GM21367 (cell line): ENCODE measurements around the gene ACTRT2.

Source experiments
- ATAC-seq: cut with Tn5 transposase; IDR thresholded peaks from one replicate; pipeline ENCODE4 v1.9.1; 2021; ENCODE audit not compliant: unreplicated experiment

Gene ACTRT2

GRCh38 chr1:3001471-3002348 is 19.6 kb upstream of the ACTRT2 start:
- ATAC-seq, result no peak

DNA sequence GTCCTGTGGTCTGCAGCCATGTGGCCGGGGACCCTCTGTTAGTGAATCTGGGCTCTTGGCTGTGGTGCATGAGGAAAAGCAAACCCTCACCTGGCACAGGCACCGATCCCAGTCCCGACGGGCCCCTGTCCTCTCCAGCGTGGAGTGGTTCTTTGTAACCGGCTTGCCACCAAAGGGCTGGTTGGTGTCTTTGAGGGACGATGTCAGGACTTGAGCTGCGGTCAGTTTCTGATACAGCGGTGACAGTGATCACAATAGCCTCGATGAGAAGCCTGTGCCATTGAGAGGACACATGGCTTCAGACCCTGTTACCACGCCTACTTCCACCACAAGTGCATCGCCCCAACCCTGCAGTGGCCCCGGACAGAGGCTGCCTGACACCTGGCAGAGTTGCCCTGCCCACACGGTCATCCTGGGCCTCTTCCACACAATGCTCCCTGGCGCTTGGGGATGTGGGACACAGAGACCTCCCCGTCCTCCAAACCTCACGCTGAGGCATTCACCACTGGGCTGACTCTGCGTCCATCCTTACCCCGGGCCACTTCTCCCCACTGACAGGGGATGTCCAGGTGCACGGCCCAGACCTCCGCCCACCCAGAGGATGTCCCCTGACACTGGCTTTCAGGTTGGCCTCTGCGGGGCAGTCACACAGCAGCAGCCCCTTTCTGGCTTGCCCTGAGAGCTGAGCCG is 18.8 kb upstream of the ACTRT2 start:
- ATAC-seq, result no peak

DNA sequence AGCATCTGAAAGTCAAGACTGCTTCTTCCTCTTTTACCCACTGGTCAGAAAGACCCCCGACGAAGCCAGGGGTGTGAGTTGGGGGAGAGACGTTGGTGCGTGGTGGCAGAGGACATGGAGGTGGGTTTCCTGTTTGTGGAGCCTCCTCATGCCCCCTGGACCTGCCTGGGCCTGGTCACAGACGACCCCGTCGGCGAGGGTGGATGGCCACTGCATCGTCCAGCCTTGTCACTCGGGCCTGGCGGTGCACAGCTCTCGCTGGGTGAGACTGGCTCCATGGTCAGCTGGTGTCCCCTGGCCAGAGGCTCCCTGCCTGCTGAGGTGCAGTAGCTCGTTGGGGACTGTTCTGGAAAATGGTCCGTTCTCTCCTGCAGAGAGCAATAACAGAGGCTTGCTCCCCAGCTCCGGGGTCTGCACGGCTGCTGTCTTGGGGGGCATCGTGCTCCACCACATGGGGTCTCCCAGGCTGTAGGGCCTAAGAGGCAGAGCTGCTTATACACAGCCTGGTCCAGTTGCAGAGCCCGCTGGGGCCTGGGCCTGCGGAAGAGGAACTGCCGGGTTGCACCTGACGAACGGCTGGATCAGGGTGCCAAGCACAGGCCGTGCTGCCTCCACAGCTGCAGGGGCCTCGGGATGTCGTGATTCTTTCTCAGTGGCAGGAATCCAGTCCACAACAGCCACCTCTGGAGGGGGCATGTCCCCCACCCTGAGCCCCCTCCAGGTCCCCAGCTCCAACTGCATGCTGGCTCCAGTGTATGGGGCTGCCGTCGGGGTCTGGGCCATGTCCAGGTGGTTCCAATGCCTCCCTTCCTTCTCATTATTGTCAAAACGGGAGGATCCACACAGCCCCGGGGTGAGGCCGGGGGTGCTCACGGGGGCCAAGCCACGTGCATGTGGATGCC is 18.0 kb upstream of the ACTRT2 start:
- ATAC-seq, result no peak

GRCh38 chr1:3003941-3004270 is 17.4 kb upstream of the ACTRT2 start:
- no peak for ATAC-seq

DNA sequence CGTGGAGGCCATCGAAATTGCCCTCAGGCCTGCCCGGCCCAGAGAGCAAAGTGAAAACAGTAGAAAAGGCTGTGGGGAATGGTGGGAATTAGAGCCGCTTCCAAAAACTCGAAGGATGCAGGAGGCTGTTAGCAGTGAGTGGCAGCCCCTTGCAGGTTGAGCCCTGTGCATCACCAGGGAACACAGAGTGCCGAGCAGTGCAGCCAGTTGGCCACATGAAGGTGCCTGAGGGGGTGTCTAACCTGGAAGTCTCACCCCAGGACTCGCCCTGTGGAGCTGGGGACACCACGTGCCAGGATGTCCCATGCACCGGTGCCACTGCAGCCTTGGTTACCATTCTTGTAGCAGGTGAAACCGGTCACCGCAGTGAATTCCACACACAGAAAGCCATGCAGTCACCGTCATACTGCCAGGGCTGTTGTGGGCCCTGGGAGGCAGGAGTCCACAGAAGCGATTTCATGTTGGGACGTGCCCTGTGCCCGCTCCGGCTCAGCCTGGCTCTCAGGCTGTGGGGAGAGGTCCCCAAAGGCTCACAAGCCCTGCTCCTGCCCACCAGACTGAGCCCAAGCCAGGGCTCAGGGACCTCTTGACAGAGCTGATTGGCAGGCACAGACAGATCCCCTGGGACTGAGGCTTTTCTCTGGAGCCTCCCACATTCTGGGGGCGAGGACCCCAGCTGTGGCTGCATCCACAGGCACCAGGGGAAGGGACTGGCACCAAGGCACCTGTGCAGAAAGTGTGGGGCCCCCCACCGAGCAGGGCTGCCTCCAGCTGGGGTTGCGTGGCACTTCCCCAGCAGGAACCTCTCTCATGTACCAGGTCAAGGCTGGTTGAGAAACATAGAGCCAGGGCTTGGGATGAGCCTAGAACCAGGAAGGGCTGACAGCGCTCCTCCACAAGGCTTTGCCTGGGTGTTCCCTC is 16.7 kb upstream of the ACTRT2 start:
- ATAC-seq, result no peak

- ATAC-seq, result no peak
These were observed 15.5 kb upstream of the ACTRT2 start for GRCh38 chr1:3005771-3006170.

DNA sequence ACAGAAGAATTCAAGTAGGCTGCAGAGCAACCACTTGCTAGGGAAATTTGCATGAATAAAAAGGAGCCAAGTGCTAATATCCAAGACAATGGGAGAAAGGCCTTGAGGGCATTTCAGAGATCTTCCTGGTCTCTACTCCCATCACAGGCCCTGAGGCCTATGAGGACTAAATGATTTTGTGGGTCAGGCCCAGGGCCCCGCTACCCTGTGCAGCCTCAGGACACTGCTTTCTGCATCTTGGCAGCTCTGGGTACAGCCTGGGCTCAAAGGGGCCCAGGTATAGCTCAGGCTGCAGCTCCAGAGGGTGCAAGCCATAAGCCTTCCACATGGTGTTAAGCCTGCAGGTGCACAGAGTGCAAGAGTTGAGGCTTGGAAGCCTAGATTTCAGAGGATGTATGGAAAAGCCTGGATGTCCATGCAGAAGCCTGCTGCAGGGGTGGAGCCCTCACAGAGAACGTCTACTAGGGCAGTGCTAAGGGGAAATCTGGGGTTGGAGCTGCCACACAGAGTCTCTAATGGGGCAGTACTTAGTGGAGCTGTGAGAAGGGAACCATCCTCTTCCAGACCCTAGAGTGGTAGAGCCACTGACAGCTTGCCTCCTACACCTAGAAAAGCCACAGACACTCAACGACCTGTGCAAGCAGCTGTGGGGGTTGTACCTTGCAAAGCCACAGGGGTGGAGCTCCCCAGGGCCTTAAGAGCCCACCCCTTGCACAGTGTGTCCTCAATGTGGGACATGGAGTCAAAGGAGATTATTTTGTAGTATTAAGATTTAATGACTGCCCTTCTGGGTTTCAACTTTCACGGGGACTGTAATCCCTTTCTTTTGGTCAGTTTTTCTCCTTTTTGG is 13.7 kb upstream of the ACTRT2 start:
- ATAC-seq, result no peak

DNA sequence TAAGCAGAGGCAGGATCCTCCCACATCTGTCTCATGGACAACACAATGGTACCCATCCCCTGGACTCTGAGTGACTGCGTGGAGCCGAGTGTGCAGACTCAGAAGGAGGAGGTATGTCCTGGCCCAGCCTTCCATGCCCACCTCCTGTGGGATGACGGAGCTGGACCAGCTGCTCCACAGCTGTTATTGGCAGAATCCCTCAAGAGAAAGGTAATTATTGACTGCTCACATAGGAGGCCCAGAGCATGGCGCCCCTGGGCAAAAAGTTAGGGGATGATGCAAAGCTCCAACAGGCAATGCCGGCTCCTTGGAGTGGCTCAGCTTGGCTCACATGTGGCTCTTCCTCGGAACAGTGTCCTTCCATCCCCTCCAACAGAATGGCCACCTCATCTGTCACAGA is 12.2 kb upstream of the ACTRT2 start:
- no peak for ATAC-seq

DNA sequence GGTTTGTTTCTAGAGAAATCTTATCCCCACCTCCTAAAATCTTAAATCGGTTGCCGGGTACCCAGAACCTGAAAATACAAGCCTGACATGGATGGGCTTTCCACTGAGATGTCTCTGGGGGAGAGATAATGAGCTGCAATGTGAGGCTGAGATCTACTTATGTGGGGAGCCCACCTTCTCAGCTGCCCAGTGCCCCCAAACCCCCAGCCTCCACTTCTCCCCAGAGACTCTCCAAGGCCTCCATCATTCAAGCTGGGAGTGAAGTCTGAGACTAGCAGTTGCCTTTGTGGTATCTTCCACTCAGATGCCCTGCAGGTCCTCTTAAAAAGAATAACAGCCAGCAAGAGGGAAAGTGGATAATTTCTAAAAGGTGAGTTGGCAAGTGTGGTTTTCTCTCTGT is 11.7 kb upstream of the ACTRT2 start:
- ATAC-seq, result no peak

GRCh38 chr1:3011127-3011526 is 10.1 kb upstream of the ACTRT2 start:
- ATAC-seq, result no peak

DNA sequence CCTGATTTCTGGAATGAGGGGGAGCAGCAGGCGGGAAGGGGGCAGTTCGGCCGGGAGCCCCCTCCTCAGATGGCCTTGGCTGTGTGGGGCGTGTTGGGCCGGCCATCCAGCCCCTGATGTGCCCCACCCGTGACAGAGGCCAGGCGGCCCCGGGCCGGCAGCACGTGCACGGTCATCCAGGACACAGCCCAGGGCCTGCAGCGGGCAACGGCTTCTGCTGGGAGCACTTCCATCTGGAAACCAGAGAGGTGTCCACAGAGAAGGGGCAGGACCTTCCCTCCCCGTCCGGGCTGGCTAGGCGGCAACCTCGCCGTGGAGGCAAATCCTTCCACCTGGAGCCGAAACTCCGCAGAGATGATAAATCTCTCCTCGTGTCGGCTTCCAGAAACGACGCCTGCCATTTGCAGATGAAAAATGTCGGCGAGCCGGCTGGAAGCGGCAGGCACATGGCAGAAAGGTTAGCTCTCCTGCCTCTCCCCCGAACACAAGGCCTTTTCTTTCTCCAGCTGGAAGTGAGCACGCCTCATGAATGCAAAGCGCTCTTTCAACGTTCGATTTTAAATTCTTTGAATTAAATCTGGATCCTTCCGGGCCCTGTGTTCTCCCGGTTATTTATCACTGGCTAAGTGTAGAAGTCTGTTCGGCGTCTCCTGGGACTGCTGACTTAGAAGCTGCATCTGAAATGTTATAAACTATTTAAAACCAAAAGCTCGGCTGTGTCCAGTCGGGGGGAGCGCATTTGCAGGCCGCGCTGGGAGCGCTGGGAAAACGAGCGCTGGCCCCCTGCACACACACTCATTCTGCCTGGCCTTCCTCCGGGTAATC is 9.4 kb upstream of the ACTRT2 start:
- no peak for ATAC-seq

- ATAC-seq, result no peak
These were observed 8.6 kb upstream of the ACTRT2 start for GRCh38 chr1:3012456-3013291.

DNA sequence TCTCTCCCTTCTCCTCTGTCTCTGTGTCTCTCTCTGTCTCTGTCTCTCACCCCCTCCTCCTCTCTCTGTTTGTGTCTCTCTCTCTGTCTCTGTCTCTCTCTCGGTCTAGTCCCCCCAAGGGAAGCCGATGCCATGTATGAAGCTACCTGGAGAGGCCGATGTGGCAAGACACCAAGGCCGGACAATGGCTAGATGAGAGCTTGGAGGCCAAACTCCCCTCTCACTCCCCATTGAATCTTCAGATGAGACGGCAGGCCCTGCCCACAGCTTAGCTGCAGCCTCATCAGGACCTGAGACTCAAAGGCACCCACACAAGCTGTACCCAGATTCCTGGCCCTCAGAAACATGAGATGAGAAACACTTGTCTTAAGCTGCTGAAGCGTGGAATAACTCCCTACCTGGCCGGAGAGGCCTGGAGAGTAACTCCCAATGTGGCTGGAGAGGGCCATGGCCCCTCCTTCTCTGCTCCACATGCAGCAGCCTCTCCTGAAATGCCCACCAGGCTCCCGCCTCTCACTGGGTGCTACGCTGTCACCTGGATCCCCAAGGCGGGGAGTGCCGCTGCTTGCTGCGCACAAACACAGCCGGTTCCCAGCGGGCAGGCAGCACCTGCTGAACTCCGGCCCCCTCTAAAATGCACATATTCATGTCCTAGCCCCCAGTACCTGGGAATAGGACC is 7.8 kb upstream of the ACTRT2 start:
- ATAC-seq, result no peak

GRCh38 chr1:3014050-3014440 is 7.2 kb upstream of the ACTRT2 start:
- ATAC-seq, result no peak

- ATAC-seq, result no peak
These were observed 6.6 kb upstream of the ACTRT2 start for GRCh38 chr1:3014443-3015268.

DNA sequence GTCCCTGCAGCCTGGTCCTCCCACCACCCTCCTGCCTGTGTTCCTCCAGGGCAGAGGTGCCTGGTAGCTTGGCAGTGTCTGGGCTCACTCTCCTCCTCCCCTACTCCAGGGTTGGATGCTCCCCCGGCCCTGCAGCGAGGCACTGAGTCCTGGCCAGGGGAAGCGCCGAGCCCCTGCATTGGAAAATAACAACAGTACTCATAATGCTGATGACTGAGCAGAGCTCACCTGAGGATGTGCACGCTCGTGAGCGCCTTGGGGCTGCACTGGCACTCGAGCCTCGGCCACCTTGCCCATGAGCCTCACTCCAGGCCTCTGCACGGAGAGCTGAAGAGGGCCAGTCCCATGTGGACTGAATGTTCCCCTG is 6.0 kb upstream of the ACTRT2 start:
- no peak for ATAC-seq

- ATAC-seq, result no peak
These were observed 5.5 kb upstream of the ACTRT2 start for GRCh38 chr1:3015744-3016143.
